OCI-LY7 (cell line): ENCODE measurements around the gene XIRP2.

Experiments
- EZH2phosphoT487 ChIP-seq: fragments of 200-600 bp; sonication (generic); IDR thresholded peaks from 2 replicates; pipeline ENCODE4 v1.6.1; 2018; ENCODE audit warnings: low read depth, borderline replicate concordance, mild to moderate bottlenecking, mixed run types, antibody characterized with exemption, low read length, moderate library complexity, mixed read lengths
- TF ChIP-seq, protein P1 (sequence below): fragments of 200-600 bp; sonication (generic); conservative IDR thresholded peaks from 2 replicates; pipeline ENCODE4 v1.5.1; 2014; ENCODE audit warnings: mild to moderate bottlenecking, antibody characterized with exemption, low read length, moderate library complexity, mixed read lengths

DNA sequence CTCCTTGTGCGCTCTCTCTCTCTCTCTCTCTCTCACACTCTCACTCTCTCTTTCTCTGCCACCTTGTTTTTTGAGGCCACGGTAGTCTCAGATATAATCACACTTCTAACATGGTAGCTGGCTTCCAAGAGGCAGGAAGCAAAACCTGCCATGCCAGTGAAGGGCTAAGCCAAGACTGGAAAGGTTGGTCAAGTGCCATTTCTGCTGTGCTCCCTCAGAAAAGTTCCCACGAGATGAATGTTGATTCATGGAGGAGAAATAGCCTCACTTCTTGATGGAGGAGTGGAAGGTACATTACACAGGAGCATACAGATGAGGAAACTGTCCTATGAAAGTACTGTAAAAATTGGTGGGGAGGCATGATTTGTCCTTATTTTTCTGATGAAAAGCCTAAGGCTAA lies 237.9 kb downstream of the XIRP2 start:
- TF ChIP-seq EZH2phosphoT487, result no peak
- TF ChIP-seq, protein P1, sequence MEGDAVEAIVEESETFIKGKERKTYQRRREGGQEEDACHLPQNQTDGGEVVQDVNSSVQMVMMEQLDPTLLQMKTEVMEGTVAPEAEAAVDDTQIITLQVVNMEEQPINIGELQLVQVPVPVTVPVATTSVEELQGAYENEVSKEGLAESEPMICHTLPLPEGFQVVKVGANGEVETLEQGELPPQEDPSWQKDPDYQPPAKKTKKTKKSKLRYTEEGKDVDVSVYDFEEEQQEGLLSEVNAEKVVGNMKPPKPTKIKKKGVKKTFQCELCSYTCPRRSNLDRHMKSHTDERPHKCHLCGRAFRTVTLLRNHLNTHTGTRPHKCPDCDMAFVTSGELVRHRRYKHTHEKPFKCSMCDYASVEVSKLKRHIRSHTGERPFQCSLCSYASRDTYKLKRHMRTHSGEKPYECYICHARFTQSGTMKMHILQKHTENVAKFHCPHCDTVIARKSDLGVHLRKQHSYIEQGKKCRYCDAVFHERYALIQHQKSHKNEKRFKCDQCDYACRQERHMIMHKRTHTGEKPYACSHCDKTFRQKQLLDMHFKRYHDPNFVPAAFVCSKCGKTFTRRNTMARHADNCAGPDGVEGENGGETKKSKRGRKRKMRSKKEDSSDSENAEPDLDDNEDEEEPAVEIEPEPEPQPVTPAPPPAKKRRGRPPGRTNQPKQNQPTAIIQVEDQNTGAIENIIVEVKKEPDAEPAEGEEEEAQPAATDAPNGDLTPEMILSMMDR, result no peak
